ENCODE data around the gene IFITM10.

Gene IFITM10

GRCh38 chr11:1762537-1763302, 12.3 kb upstream of the IFITM10 start:
- FAIRE-seq = no peak

DNA sequence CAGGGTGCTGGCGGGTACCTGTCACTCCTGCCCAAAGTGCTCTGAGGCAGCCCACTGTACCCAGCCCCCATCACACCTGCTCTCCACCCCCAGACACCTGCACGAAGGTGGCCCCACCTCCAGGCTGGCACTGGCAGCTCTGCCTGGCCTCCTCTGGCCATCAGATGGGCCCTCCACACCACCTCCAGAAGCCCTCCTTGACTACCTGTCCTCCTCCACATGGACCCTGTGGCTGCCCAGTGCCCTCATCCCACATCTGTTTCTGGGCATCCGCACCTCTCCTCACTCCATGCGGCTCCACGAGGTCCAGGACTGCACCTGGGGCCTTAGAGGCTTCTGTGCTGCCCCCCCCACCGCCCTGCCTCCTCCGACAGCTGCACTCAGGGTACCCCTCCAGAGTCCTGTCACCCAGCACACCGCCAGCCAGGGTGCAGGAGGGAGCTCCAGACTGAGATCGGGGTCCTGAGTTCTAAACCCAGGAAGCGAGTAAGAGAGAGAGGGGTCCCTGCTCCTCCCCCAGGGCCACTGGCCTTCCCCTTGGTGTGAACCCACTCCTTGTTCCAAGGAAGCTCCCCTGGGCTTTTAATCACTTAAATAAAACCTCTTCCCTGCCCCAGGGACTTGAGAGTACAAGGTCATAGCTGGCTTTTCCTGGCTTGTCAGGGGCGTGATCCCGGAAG, 11.6 kb upstream of the IFITM10 start:
- FAIRE-seq = no peak

GRCh38 chr11:1761110-1761856, 10.9 kb upstream of the IFITM10 start:
- no peak for FAIRE-seq

GRCh38 chr11:1760351-1761109, 10.1 kb upstream of the IFITM10 start:
- no peak for FAIRE-seq

DNA sequence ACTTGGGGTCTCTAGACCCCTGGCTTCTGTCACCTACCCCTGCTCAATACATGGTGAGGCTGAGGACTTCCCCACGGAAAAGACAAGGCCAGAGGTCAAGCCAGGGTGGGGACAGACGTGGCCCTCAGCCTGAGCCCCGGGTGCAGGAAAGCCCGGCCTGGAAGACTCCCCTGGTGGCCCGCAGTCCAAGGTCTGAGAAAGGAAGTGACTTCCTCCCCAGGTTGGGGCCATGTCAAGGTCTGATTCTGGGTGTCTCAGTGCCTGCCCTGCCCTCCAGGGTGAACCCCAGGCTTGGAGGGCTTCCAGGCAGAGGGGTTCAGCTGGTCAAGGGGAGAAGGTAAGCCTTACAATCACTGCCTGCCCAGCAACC, 9.4 kb upstream of the IFITM10 start:
- no peak for FAIRE-seq

- FAIRE-seq = no peak
Observed at GRCh38 chr11:1759151-1759850, 8.9 kb upstream of the IFITM10 start.

GRCh38 chr11:1758611-1759150, 8.3 kb upstream of the IFITM10 start:
- FAIRE-seq = no peak

GRCh38 chr11:1757861-1758610, 7.6 kb upstream of the IFITM10 start:
- FAIRE-seq = no peak

GRCh38 chr11:1756791-1757771, 6.7 kb upstream of the IFITM10 start:
- no peak for FAIRE-seq

GRCh38 chr11:1755692-1756561, 5.5 kb upstream of the IFITM10 start:
- FAIRE-seq = no peak

DNA sequence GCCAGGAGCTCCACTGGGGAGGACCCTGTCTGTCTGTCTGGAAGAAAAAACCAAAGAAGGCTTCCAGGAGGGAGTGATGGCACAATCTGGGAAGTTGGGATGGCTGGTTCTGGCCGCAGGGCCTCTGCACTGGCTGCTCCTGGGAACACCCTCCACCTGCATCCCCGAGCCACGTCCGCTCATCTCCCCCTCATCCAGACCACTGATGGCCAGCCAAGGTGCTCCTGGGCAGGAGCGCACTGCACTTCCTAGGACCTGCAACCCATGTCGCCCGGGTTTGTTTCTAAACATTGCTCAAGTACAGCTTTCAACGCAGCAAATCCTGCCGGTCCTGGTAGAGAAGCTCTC, 4.9 kb upstream of the IFITM10 start:
- no peak for FAIRE-seq

DNA sequence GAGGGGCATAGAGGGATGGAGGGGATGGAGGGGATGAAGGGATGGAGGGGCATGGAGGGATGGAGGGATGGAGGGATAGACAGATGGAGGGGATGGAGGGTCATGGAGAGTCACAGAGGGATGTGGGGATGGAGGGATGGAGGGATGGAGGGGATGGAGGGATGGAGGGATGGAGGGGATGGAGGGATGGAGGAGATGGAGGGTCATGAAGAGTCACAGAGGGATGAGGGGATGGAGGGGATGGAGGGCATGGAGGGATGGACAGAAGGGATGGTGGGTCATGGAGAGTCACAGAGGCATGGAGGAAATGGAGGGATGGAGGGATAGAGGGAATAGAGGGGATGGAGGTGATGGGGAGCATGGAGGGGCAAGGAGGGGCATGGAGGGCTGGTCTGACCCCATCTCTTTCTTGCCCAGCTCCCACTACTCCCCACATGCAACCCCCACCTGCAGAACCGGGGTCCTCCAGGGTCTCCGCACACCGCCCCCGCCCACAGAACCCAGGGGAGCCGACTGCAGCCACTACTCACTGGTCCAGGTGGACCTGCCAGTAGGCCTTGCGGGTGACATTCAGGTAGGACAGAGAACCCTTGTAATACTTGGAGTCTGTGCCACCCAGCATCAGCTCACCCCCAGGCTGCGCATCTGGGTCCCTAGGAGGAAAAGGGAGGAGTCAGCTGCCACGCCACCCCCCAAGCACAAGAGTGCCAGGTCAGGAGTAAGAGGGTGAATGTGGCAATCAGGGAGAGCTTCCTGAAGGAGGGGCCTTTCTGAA, 4.2 kb upstream of the IFITM10 start:
- no peak for FAIRE-seq

DNA sequence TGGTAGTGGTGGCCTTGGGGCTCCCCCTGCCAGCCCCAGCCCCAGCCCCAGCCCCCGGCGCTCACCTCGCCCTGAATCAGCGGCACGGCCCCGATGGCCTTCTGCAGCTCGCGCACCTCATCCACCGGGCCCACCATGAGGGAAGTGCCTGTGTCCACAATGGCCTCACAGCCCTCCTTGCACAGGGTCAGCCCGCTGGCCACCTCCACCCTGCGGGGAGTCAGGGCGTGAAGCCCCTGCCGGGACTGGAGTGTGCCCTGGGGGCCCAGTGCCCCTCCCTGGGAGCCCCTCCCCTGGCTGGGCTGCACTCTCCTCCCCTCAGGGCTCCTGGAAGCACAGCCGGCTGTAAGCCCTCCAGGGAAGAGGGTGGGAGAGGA, 3.5 kb upstream of the IFITM10 start:
- FAIRE-seq = no peak

GRCh38 chr11:1753229-1753928, 3.0 kb upstream of the IFITM10 start:
- no peak for FAIRE-seq

- FAIRE-seq = no peak
Observed at GRCh38 chr11:1752907-1753228, 2.5 kb upstream of the IFITM10 start.

GRCh38 chr11:1751999-1752906, 1.9 kb upstream of the IFITM10 start:
- FAIRE-seq = no peak

- no peak for FAIRE-seq
Observed at GRCh38 chr11:1751531-1751921, 1.1 kb upstream of the IFITM10 start.

Data from TTC549 (cell line).